Sigmoid colon (tissue), 4 donors: ENCODE measurements around the gene GNGT2.

ENCODE experiments used
- EP300 ChIP-seq, 4 donors: sonication (generic); formaldehyde crosslinking; IDR thresholded peaks; one replicate each; pipeline ENCODE4 v1.6.1; 2017; ENCODE audit warnings: antibody characterized with exemption in 4 of 4
- POLR2A ChIP-seq, 2 donors: fragments of 450-650 bp; IDR thresholded peaks; one replicate each; pipeline ENCODE4 v1.6.1; 2016; ENCODE audit warnings: antibody characterized with exemption in 2 of 2, mild to moderate bottlenecking in 2 of 2, moderate library complexity in 2 of 2
- TF ChIP-seq, protein P1 (sequence below), 4 experiments: fragments of 450-650 bp in 3 of 4; fragments of 200-600 bp in 1 of 4; IDR thresholded peaks; one replicate each; pipeline ENCODE4 v1.5.1; 2016 to 2019; ENCODE audit warnings: antibody characterized with exemption in 4 of 4, mild to moderate bottlenecking in 3 of 4, moderate library complexity in 2 of 4

DNA sequence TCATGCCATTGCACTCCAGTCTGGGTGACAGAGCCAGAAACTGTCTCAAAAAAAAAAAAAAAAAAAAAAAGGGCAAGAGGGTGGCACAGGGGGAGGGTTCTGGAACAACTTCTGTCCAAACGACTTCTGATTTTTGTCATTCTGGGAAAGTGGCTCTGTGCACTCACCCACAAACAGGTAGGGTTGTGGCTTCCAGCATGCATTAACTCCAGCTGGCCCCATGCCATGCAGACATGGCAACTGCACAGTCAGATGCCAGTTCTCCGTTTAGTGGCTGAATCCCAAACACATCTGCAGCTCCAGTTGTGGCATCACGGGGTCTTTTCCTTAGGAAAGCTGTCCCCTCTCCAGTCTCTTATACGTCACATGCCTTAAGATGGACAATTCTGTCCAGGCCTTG is 47.5 kb downstream of the GNGT2 start:
- TF ChIP-seq POLR2A (IDR thresholded peaks at IDR 0.05) (no peak), EP300 (IDR thresholded peaks at IDR 0.05) (no peak)
- TF ChIP-seq, protein P1, sequence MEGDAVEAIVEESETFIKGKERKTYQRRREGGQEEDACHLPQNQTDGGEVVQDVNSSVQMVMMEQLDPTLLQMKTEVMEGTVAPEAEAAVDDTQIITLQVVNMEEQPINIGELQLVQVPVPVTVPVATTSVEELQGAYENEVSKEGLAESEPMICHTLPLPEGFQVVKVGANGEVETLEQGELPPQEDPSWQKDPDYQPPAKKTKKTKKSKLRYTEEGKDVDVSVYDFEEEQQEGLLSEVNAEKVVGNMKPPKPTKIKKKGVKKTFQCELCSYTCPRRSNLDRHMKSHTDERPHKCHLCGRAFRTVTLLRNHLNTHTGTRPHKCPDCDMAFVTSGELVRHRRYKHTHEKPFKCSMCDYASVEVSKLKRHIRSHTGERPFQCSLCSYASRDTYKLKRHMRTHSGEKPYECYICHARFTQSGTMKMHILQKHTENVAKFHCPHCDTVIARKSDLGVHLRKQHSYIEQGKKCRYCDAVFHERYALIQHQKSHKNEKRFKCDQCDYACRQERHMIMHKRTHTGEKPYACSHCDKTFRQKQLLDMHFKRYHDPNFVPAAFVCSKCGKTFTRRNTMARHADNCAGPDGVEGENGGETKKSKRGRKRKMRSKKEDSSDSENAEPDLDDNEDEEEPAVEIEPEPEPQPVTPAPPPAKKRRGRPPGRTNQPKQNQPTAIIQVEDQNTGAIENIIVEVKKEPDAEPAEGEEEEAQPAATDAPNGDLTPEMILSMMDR (IDR thresholded peaks at IDR 0.05): no peak
